ENCODE measurements around the gene KCNIP4. TPM values are rescaled to one million over a fixed set of nuclear protein-coding genes. Genes with fewer than 3 reads are reported as not detected.

Gene KCNIP4
- total and polyA plus RNA-seq, 9 of the 15 experiments (the other 6 are each of a cell fraction or from before 2014, with no cell fraction given), result 0.25 to 0.41 TPM; not detected in 7

GRCh38 chr4:21447301-21448054 is 501.1 kb downstream of the KCNIP4 start (continued):
- TF ChIP-seq ZBTB40 (IDR thresholded peaks at IDR 0.05), result no peak
- TF ChIP-seq ZBTB40 (CRISPR knock-in tag; IDR thresholded peaks at IDR 0.05), result no peak
- TF ChIP-seq PML (IDR thresholded peaks at IDR 0.05; ENCODE audit: low read length), result no peak
- TF ChIP-seq MLLT1 (IDR thresholded peaks at IDR 0.05), result no peak
- TF ChIP-seq MCM7 (IDR thresholded peaks at IDR 0.05), result no peak
- TF ChIP-seq IRF1 (CRISPR knock-in tag; IDR thresholded peaks at IDR 0.05; ENCODE audit: borderline replicate concordance), result no peak
- no peak for TF ChIP-seq NR3C1 (CRISPR knock-in tag; IDR thresholded peaks at IDR 0.05)
- TF ChIP-seq GABPB2 (CRISPR knock-in tag; conservative IDR thresholded peaks at IDR 0.05), result no peak
